ENCODE results near the gene FSTL4.

- no peak for TF ChIP-seq BCL6 (CRISPR knock-in tag; IDR thresholded peaks at IDR 0.05)
- TF ChIP-seq SKIL (CRISPR knock-in tag; IDR thresholded peaks at IDR 0.05; ENCODE audit: borderline replicate concordance), result no peak
- no peak for TF ChIP-seq CTCF (CRISPR knock-in tag; IDR thresholded peaks at IDR 0.05)
- TF ChIP-seq TAF1 (CRISPR knock-in tag; IDR thresholded peaks at IDR 0.05), result no peak
- no peak for TF ChIP-seq ZNF713 (CRISPR knock-in tag; IDR thresholded peaks at IDR 0.05)
- no peak for TF ChIP-seq ZNF670 (CRISPR knock-in tag; IDR thresholded peaks at IDR 0.05; ENCODE audit: borderline replicate concordance)
- no peak for TF ChIP-seq ETV5 (CRISPR knock-in tag; IDR thresholded peaks at IDR 0.05; ENCODE audit: borderline replicate concordance)
- TF ChIP-seq TFDP2 (CRISPR knock-in tag; IDR thresholded peaks at IDR 0.05), result no peak
- no peak for TF ChIP-seq HOXA7 (CRISPR knock-in tag; IDR thresholded peaks at IDR 0.05)
- TF ChIP-seq NR2C2 (CRISPR knock-in tag; IDR thresholded peaks at IDR 0.05; ENCODE audit: borderline replicate concordance), result no peak
- TF ChIP-seq CREM (IDR thresholded peaks at IDR 0.05), result no peak
- TF ChIP-seq CREM (CRISPR knock-in tag; IDR thresholded peaks at IDR 0.05), result no peak
- no peak for TF ChIP-seq ZNF160 (CRISPR knock-in tag; IDR thresholded peaks at IDR 0.05)
- no peak for TF ChIP-seq PHB2 (IDR thresholded peaks at IDR 0.05; ENCODE audit: partially characterized antibody)
Measured at GRCh38 chr5:133241179-133242092, 370.9 kb downstream of the FSTL4 start.

Data from HepG2 (cell line).